Measurements from ENCODE around the gene RNF14. TPM values are rescaled to one million over a fixed set of nuclear protein-coding genes. Genes with fewer than 3 reads are reported as not detected.

RNF14 gene
- polyA plus RNA-seq, 1 donor from 2014 or later = 82.1 TPM

GRCh38 chr5:141928051-141928450 is 40.9 kb upstream of the RNF14 start:
- Histone ChIP-seq H2AFZ (ENCODE audit: low read depth, low read length) (no peak overlapping the region), H3K36me3 (ENCODE audit: insufficient read depth, low read length) (no peaks in the 10 kb centered on the region), H3K27ac (ENCODE audit: low read length) (no peak overlapping the region), H3K79me2 (replicated peaks; ENCODE audit: insufficient read depth, low read length) (no peaks in the 10 kb centered on the region), H3F3A (ENCODE audit: insufficient read depth, low read length, poor library complexity, severe bottlenecking) (no peaks in the 10 kb centered on the region), H3K9me2 (ENCODE audit: insufficient read depth, low read length) (no peaks in the 10 kb centered on the region), H4K20me1 (ENCODE audit: insufficient read depth) (no peaks in the 10 kb centered on the region), H3K9ac (ENCODE audit: low read length) (no peak overlapping the region), H3K4me3 (ENCODE audit: low read length) (no peak overlapping the region), H3K9me3 (ENCODE audit: low read length) (no peaks in the 10 kb centered on the region), H3K27me3 (ENCODE audit: insufficient read depth, low read depth, low read length) (no peaks in the 10 kb centered on the region), H3K4me2 (ENCODE audit: low read length) (no peak overlapping the region)
- TF ChIP-seq TAF1 (IDR thresholded peaks at IDR 0.05; ENCODE audit: low read depth) (no peak), RAD21 (conservative IDR thresholded peaks at IDR 0.05) (no peak), CTCF (IDR thresholded peaks at IDR 0.05; ENCODE audit: poor library complexity, severe bottlenecking) (no peak), POLR2AphosphoS5 (IDR thresholded peaks at IDR 0.05) (no peak)

- Histone ChIP-seq H3F3A (ENCODE audit: insufficient read depth, low read length, poor library complexity, severe bottlenecking) (no peaks in the 10 kb centered on the region), H3K9me3 (ENCODE audit: low read length) (no peaks in the 10 kb centered on the region), H2AFZ (ENCODE audit: low read depth, low read length) (no peak overlapping the region), H3K79me2 (replicated peaks; ENCODE audit: insufficient read depth, low read length) (no peaks in the 10 kb centered on the region), H3K27me3 (ENCODE audit: insufficient read depth, low read depth, low read length) (no peaks in the 10 kb centered on the region), H3K36me3 (ENCODE audit: insufficient read depth, low read length) (no peaks in the 10 kb centered on the region), H4K20me1 (ENCODE audit: insufficient read depth) (no peaks in the 10 kb centered on the region), H3K27ac (ENCODE audit: low read length) (no peak overlapping the region), H3K9ac (ENCODE audit: low read length) (no peak overlapping the region), H3K4me3 (ENCODE audit: low read length) (no peak overlapping the region), H3K4me2 (ENCODE audit: low read length) (no peak overlapping the region), H3K9me2 (ENCODE audit: insufficient read depth, low read length) (no peaks in the 10 kb centered on the region)
- no peak for TF ChIP-seq CTCF (IDR thresholded peaks at IDR 0.05; ENCODE audit: poor library complexity, severe bottlenecking)
- TF ChIP-seq MXI1 (conservative IDR thresholded peaks at IDR 0.05; ENCODE audit: poor library complexity, severe bottlenecking) = no peak
These were observed 39.4 kb upstream of the RNF14 start for GRCh38 chr5:141929398-141930058.

- Histone ChIP-seq H3K79me2 (replicated peaks; ENCODE audit: insufficient read depth, low read length) (no peaks in the 10 kb centered on the region), H3K9me3 (ENCODE audit: low read length) (no peaks in the 10 kb centered on the region), H3K4me2 (ENCODE audit: low read length) (no peak overlapping the region), H3F3A (ENCODE audit: insufficient read depth, low read length, poor library complexity, severe bottlenecking) (no peaks in the 10 kb centered on the region), H3K36me3 (ENCODE audit: insufficient read depth, low read length) (no peaks in the 10 kb centered on the region), H3K4me3 (ENCODE audit: low read length) (no peak overlapping the region), H3K27me3 (ENCODE audit: insufficient read depth, low read depth, low read length) (no peaks in the 10 kb centered on the region), H3K9ac (ENCODE audit: low read length) (no peak overlapping the region), H3K9me2 (ENCODE audit: insufficient read depth, low read length) (no peaks in the 10 kb centered on the region), H3K27ac (ENCODE audit: low read length) (no peak overlapping the region), H4K20me1 (ENCODE audit: insufficient read depth) (no peaks in the 10 kb centered on the region), H2AFZ (ENCODE audit: low read depth, low read length) (no peak overlapping the region)
- TF ChIP-seq CTCF (IDR thresholded peaks at IDR 0.05; ENCODE audit: poor library complexity, severe bottlenecking) (no peak), EP300 (conservative IDR thresholded peaks at IDR 0.05; ENCODE audit: poor library complexity, severe bottlenecking) (no peak), TAF1 (IDR thresholded peaks at IDR 0.05; ENCODE audit: low read depth) (no peak), REST (IDR thresholded peaks at IDR 0.05; ENCODE audit: borderline replicate concordance) (no peak), MXI1 (conservative IDR thresholded peaks at IDR 0.05; ENCODE audit: poor library complexity, severe bottlenecking) (no peak), POLR2AphosphoS5 (IDR thresholded peaks at IDR 0.05) (no peak), SMC3 (conservative IDR thresholded peaks at IDR 0.05; ENCODE audit: poor library complexity) (no peak), EZH2 (IDR thresholded peaks at IDR 0.05; ENCODE audit: borderline replicate concordance, insufficient read depth, low read length, poor library complexity, severe bottlenecking) (no peak)
These were observed 37.2 kb upstream of the RNF14 start for GRCh38 chr5:141931694-141932093.

Measured in neural cell (in vitro differentiated cells).